GM12801 (cell line): ENCODE measurements around the gene WFDC8.

Experiments
- TF ChIP-seq, protein P1 (sequence below): IDR thresholded peaks from one replicate; pipeline ENCODE4 v1.5.1; 2011; ENCODE audit warnings: control low read depth; ENCODE audit not compliant: insufficient read length; ENCODE audit errors: extremely low read depth

The WFDC8 gene

GRCh38 chr20:45576995-45577394 lies 2.1 kb downstream of the WFDC8 start:
- TF ChIP-seq, protein P1, sequence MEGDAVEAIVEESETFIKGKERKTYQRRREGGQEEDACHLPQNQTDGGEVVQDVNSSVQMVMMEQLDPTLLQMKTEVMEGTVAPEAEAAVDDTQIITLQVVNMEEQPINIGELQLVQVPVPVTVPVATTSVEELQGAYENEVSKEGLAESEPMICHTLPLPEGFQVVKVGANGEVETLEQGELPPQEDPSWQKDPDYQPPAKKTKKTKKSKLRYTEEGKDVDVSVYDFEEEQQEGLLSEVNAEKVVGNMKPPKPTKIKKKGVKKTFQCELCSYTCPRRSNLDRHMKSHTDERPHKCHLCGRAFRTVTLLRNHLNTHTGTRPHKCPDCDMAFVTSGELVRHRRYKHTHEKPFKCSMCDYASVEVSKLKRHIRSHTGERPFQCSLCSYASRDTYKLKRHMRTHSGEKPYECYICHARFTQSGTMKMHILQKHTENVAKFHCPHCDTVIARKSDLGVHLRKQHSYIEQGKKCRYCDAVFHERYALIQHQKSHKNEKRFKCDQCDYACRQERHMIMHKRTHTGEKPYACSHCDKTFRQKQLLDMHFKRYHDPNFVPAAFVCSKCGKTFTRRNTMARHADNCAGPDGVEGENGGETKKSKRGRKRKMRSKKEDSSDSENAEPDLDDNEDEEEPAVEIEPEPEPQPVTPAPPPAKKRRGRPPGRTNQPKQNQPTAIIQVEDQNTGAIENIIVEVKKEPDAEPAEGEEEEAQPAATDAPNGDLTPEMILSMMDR = no peak

GRCh38 chr20:45575931-45576330 lies 3.2 kb downstream of the WFDC8 start:
- TF ChIP-seq, protein P1 = no peak

- TF ChIP-seq, protein P1 = no peak
Measured at GRCh38 chr20:45564760-45565276, 14.3 kb downstream of the WFDC8 start.

- TF ChIP-seq, protein P1 = no peak
Measured at GRCh38 chr20:45555198-45555597, 23.9 kb downstream of the WFDC8 start.

GRCh38 chr20:45552456-45552855 lies 26.6 kb downstream of the WFDC8 start:
- TF ChIP-seq, protein P1 = no peak

DNA sequence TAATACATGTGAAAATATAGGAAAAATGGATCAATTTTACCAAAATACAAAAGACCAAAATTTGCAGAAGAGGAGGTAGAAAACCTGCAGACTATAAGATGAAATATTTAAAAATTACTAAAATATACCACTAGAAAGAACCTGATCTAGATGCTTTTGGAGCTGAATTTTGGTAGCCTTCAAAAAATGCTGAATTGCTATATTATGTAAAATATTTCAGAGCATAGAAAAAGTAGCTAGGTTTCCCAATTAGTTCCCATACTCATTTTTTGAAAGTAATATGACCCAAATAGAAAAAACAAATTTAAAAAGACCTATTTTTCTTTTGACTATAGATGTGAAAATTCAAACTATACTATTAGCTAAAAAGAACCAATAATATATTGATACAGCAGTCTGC lies 28.3 kb downstream of the WFDC8 start:
- TF ChIP-seq, protein P1 = no peak

DNA sequence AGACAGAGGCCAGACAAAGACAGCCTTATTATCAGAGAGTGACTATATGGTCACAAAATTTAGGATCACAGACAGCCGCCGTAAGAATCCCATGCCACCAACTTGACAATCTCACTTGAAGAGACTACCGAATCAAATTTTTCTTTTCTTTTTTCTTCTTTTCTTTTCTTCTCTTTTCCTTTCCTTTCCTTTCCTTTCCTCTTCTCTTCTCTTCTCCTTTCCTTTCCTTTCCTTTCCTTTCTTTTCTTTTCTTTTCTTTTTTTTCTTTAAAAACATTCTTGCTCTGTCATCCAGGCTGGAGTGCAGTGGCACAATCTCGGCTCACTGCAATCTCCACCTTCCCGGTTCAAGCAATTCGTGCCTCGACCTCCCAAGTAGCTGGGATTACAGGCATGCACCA lies 30.7 kb downstream of the WFDC8 start:
- TF ChIP-seq, protein P1 = no peak
